Mesendoderm (in vitro differentiated cells): ENCODE data around the gene EXOC6.
A peak's percentile ranks its signal among the peaks of the same experiment; 100 is the strongest.

Experiments used
- DNase-seq: peaks from one replicate; pipeline ENCODE4 v3.0.0; 2013
- H2AK5ac ChIP-seq: 2 replicates; pipeline ENCODE4 v1.6.1; 2013; ENCODE audit warnings: low read length, inconsistent platforms
- H2BK120ac ChIP-seq: 2 replicates; pipeline ENCODE4 v1.6.1; 2013; ENCODE audit warnings: low read depth, mild to moderate bottlenecking, low read length, moderate library complexity, mixed read lengths
- H2BK15ac ChIP-seq: replicated peaks from 2 replicates; pipeline ENCODE4 v1.6.1; 2013; ENCODE audit warnings: low read depth, mild to moderate bottlenecking, moderate library complexity
- H2BK5ac ChIP-seq: 2 replicates; pipeline ENCODE4 v1.6.1; 2013; ENCODE audit warnings: low read length, inconsistent platforms
- H3K18ac ChIP-seq: 2 replicates; pipeline ENCODE4 v1.6.1; 2013; ENCODE audit warnings: mild to moderate bottlenecking, low read length, mixed read lengths
- H3K23ac ChIP-seq: one replicate; pipeline ENCODE4 v1.6.1; 2013; ENCODE audit warnings: low read length
- H3K27ac ChIP-seq: 2 replicates; pipeline ENCODE4 v1.5.1; 2013; ENCODE audit warnings: low read depth, mild to moderate bottlenecking, inconsistent platforms, low read length, moderate library complexity
- H3K27me3 ChIP-seq: 2 replicates; pipeline ENCODE4 v1.6.1; 2013; ENCODE audit warnings: low read length, control low read depth, mild to moderate bottlenecking, inconsistent platforms; ENCODE audit not compliant: insufficient read depth, poor library complexity
- H3K36me3 ChIP-seq: 2 replicates; pipeline ENCODE4 v1.6.1; 2013; ENCODE audit warnings: low read length, inconsistent platforms; ENCODE audit not compliant: control insufficient read depth, insufficient read depth
- H3K4ac ChIP-seq: one replicate; pipeline ENCODE4 v1.6.1; 2013; ENCODE audit warnings: low read depth, mild to moderate bottlenecking, low read length, moderate library complexity
- H3K4me1 ChIP-seq: 2 replicates; pipeline ENCODE4 v1.6.1; 2013; ENCODE audit warnings: low read depth, low read length, inconsistent platforms; ENCODE audit not compliant: control insufficient read depth
- H3K4me2 ChIP-seq: 2 replicates; pipeline ENCODE4 v1.6.1; 2013; ENCODE audit warnings: low read length
- H3K4me3 ChIP-seq: 2 replicates; pipeline ENCODE4 v1.5.1; 2013; ENCODE audit warnings: mild to moderate bottlenecking, low read length
- H3K56ac ChIP-seq: one replicate; pipeline ENCODE4 v1.6.1; 2013; ENCODE audit warnings: low read length
- H3K79me1 ChIP-seq: 2 replicates; pipeline ENCODE4 v1.6.1; 2013; ENCODE audit warnings: low read length, inconsistent platforms
- H3K79me2 ChIP-seq: 2 replicates; pipeline ENCODE4 v1.6.1; 2013; ENCODE audit warnings: mild to moderate bottlenecking, low read length; ENCODE audit not compliant: control insufficient read depth, insufficient read depth
- H3K9ac ChIP-seq: 2 replicates; pipeline ENCODE4 v1.6.1; 2013; ENCODE audit warnings: low read length, inconsistent platforms
- H4K5ac ChIP-seq: one replicate; pipeline ENCODE4 v1.6.1; 2013; ENCODE audit warnings: low read length
- H4K8ac ChIP-seq: one replicate; pipeline ENCODE4 v1.6.1; 2013; ENCODE audit warnings: low read depth, mild to moderate bottlenecking, control low read depth, low read length, moderate library complexity
- WGBS: extraction: QIAGEN DNeasy Blood & Tissue Kit; methylation state at CpG from one replicate; pipeline ENCODE4 v1.1.7; 2013; ENCODE audit warnings: low lambda C conversion rate, missing lambda C conversion rate; ENCODE audit not compliant: insufficient coverage; ENCODE audit errors: extremely low coverage; 5-methylcytosine and 5-hydroxymethylcytosine counted together

EXOC6 gene

GRCh38 chr10:92830478-92831389 is 17.6 kb upstream of the EXOC6 start:
- Histone ChIP-seq H3K4me1 (no peaks in the 10 kb centered on the region), H3K4me3 (no peak overlapping the region), H4K5ac (no peak overlapping the region), H3K79me2 (no peaks in the 10 kb centered on the region), H3K56ac (no peak overlapping the region), H2AK5ac (no peak overlapping the region), H3K18ac (peak overlapping the region; percentile 31), H3K27ac (no peak overlapping the region), H4K8ac (no peak overlapping the region), H3K27me3 (no peaks in the 10 kb centered on the region), H3K23ac (no peak overlapping the region), H3K9ac (no peak overlapping the region), H2BK15ac (no peak overlapping the region), H3K4ac (no peak overlapping the region), H3K4me2 (no peak overlapping the region), H2BK120ac (no peak overlapping the region), H2BK5ac (no peak overlapping the region), H3K36me3 (no peaks in the 10 kb centered on the region), H3K79me1 (no peaks in the 10 kb centered on the region)
- WGBS, result no CpG with 5 or more reads among the region's 12 CpGs
- DNase-seq, result no peak

- no peaks in the 10 kb centered on the region for H3K79me2 ChIP-seq
- no peak overlapping the region for H2AK5ac ChIP-seq
- no peaks in the 10 kb centered on the region for H3K79me1 ChIP-seq
- H2BK120ac ChIP-seq, result no peak overlapping the region
- no peak overlapping the region for H3K18ac ChIP-seq
- no peak overlapping the region for H3K4me3 ChIP-seq
- no peak overlapping the region for H3K9ac ChIP-seq
- DNase-seq, result no peak
- H3K4me1 ChIP-seq, result no peaks in the 10 kb centered on the region
- WGBS, result no CpG with 5 or more reads among the region's 10 CpGs
- no peak overlapping the region for H4K5ac ChIP-seq
- H3K4me2 ChIP-seq, result no peak overlapping the region
- H3K36me3 ChIP-seq, result no peaks in the 10 kb centered on the region
- no peak overlapping the region for H4K8ac ChIP-seq
- no peak overlapping the region for H3K4ac ChIP-seq
- H3K56ac ChIP-seq, result no peak overlapping the region
- no peak overlapping the region for H3K23ac ChIP-seq
- H3K27ac ChIP-seq, result no peak overlapping the region
- H2BK15ac ChIP-seq, result no peak overlapping the region
- no peaks in the 10 kb centered on the region for H3K27me3 ChIP-seq
- H2BK5ac ChIP-seq, result no peak overlapping the region
Measured at GRCh38 chr10:92832121-92832520, 16.2 kb upstream of the EXOC6 start.

GRCh38 chr10:92832998-92833650 is 15.2 kb upstream of the EXOC6 start:
- Histone ChIP-seq H3K27me3 (no peaks in the 10 kb centered on the region), H3K56ac (no peak overlapping the region), H3K18ac (no peak overlapping the region), H3K4me3 (no peak overlapping the region), H3K23ac (no peak overlapping the region), H3K9ac (no peak overlapping the region), H2BK5ac (no peak overlapping the region), H4K5ac (no peak overlapping the region), H3K79me1 (no peaks in the 10 kb centered on the region), H2BK120ac (no peak overlapping the region), H3K36me3 (no peaks in the 10 kb centered on the region), H4K8ac (no peak overlapping the region), H3K79me2 (no peaks in the 10 kb centered on the region), H3K27ac (no peak overlapping the region), H3K4ac (peak overlapping the region; percentile 3), H2AK5ac (no peak overlapping the region), H2BK15ac (no peak overlapping the region), H3K4me1 (no peaks in the 10 kb centered on the region), H3K4me2 (no peak overlapping the region)
- DNase-seq, result no peak
- no CpG with 5 or more reads among the region's 2 CpGs for WGBS

GRCh38 chr10:92834331-92834730 is 14.0 kb upstream of the EXOC6 start:
- no peak for DNase-seq
- no peaks in the 10 kb centered on the region for H3K79me1 ChIP-seq
- no peak overlapping the region for H3K9ac ChIP-seq
- H2AK5ac ChIP-seq, result no peak overlapping the region
- no peak overlapping the region for H4K8ac ChIP-seq
- no peaks in the 10 kb centered on the region for H3K4me1 ChIP-seq
- H3K4me2 ChIP-seq, result no peak overlapping the region
- no peak overlapping the region for H2BK120ac ChIP-seq
- no peaks in the 10 kb centered on the region for H3K79me2 ChIP-seq
- H3K4ac ChIP-seq, result no peak overlapping the region
- WGBS, result no CpG with 5 or more reads among the region's 3 CpGs
- H3K56ac ChIP-seq, result no peak overlapping the region
- no peaks in the 10 kb centered on the region for H3K36me3 ChIP-seq
- H2BK5ac ChIP-seq, result no peak overlapping the region
- H3K27ac ChIP-seq, result no peak overlapping the region
- H3K23ac ChIP-seq, result no peak overlapping the region
- H3K18ac ChIP-seq, result no peak overlapping the region
- H4K5ac ChIP-seq, result no peak overlapping the region
- H2BK15ac ChIP-seq, result no peak overlapping the region
- no peak overlapping the region for H3K4me3 ChIP-seq
- no peaks in the 10 kb centered on the region for H3K27me3 ChIP-seq

DNA sequence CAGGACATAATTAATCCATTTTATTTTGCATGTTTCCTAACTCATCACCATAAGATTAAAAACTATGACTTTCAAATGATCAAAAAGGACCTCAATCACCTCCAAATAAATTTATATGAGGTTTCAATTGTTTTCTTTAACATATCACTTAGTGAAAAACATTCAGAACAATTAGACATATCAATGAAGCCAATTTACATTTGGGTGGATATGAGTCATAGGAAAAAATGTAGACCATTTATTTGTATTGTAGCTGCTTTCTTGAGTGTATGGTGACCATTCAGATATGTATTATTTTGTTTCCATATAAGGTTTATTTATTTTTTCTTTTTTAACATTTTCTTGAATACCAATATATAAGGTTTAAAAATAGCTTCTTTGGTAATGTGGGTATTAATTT is 13.3 kb upstream of the EXOC6 start:
- Histone ChIP-seq H3K36me3 (no peaks in the 10 kb centered on the region), H3K79me2 (no peaks in the 10 kb centered on the region), H2BK5ac (no peak overlapping the region), H3K4me1 (no peaks in the 10 kb centered on the region), H3K9ac (no peak overlapping the region), H3K27ac (no peak overlapping the region), H3K56ac (no peak overlapping the region), H3K23ac (no peak overlapping the region), H3K4me3 (no peak overlapping the region), H3K4me2 (no peak overlapping the region), H4K5ac (no peak overlapping the region), H3K4ac (no peak overlapping the region), H4K8ac (no peak overlapping the region), H3K79me1 (no peaks in the 10 kb centered on the region), H2AK5ac (no peak overlapping the region), H3K27me3 (no peaks in the 10 kb centered on the region), H2BK15ac (no peak overlapping the region), H2BK120ac (no peak overlapping the region), H3K18ac (no peak overlapping the region)
- no peak for DNase-seq
